Neural progenitor cell (in vitro differentiated cells): ENCODE results near the gene PIM2. TPM values are rescaled to one million over a fixed set of nuclear protein-coding genes. Genes with fewer than 3 reads are reported as not detected.

Experiments used
- DNase-seq: peaks from one replicate; pipeline ENCODE4 v3.0.0-alpha.2; 2016; ENCODE audit warnings: low spot score
- H2AFZ ChIP-seq: fragments of 200-600 bp; sonication (generic); replicated peaks from 2 replicates; pipeline ENCODE4 v1.6.1; 2016; ENCODE audit warnings: antibody characterized with exemption
- H3F3A ChIP-seq: fragments of 200-600 bp; sonication (generic); 2 replicates; pipeline ENCODE4 v1.6.1; 2016; ENCODE audit warnings: antibody characterized with exemption, low read depth
- H3K27ac ChIP-seq: fragments of 200-600 bp; sonication (generic); 2 replicates; pipeline ENCODE4 v1.5.1; 2016; ENCODE audit warnings: mild to moderate bottlenecking
- H3K27me3 ChIP-seq: fragments of 200-600 bp; sonication (generic); 2 replicates; pipeline ENCODE4 v1.6.1; 2016; ENCODE audit warnings: mild to moderate bottlenecking, moderate library complexity
- H3K36me3 ChIP-seq: fragments of 200-600 bp; sonication (generic); 2 replicates; pipeline ENCODE4 v1.5.1; 2016
- H3K4me1 ChIP-seq: fragments of 200-600 bp; sonication (generic); 2 replicates; pipeline ENCODE4 v1.6.1; 2016; ENCODE audit warnings: mixed run types
- H3K4me2 ChIP-seq: fragments of 200-600 bp; sonication (generic); 2 replicates; pipeline ENCODE4 v1.6.1; 2016
- H3K4me3 ChIP-seq: fragments of 200-600 bp; sonication (generic); 2 replicates; pipeline ENCODE4 v1.5.1; 2016
- H3K79me2 ChIP-seq: fragments of 200-600 bp; sonication (generic); 2 replicates; pipeline ENCODE4 v1.6.1; 2016; ENCODE audit warnings: low read depth
- H3K9ac ChIP-seq: fragments of 200-600 bp; sonication (generic); 2 replicates; pipeline ENCODE4 v1.6.1; 2016
- H3K9me3 ChIP-seq: fragments of 200-600 bp; sonication (generic); 2 replicates; pipeline ENCODE4 v1.5.1; 2016; ENCODE audit warnings: low read depth
- H4K20me1 ChIP-seq: fragments of 200-600 bp; sonication (generic); 2 replicates; pipeline ENCODE4 v1.6.1; 2016; ENCODE audit warnings: low read depth
- H3K27ac Mint-ChIP-seq: 3 replicates; pipeline ENCODE4 v1.8.0; 2021; ENCODE audit warnings: mixed read lengths
- H3K27me3 Mint-ChIP-seq: 2 replicates; pipeline ENCODE4 v1.8.0; 2022; ENCODE audit warnings: low read depth, mild to moderate bottlenecking, inconsistent platforms, moderate library complexity, mixed read lengths; ENCODE audit not compliant: insufficient read depth
- H3K36me3 Mint-ChIP-seq: 3 replicates; pipeline ENCODE4 v1.8.0; 2021; ENCODE audit warnings: mixed read lengths
- H3K4me1 Mint-ChIP-seq: 3 replicates; pipeline ENCODE4 v1.8.0; 2021; ENCODE audit warnings: mixed read lengths
- H3K4me3 Mint-ChIP-seq: 3 replicates; pipeline ENCODE4 v1.8.0; 2021; ENCODE audit warnings: mild to moderate bottlenecking, moderate library complexity, mixed read lengths
- H3K9me3 Mint-ChIP-seq: 3 replicates; pipeline ENCODE4 v1.8.0; 2020; ENCODE audit warnings: mixed read lengths
- EZH2 ChIP-seq: fragments of 200-600 bp; sonication (generic); IDR thresholded peaks from 2 replicates; pipeline ENCODE4 v1.6.1; 2017; ENCODE audit warnings: antibody characterized with exemption, mild to moderate bottlenecking, moderate library complexity
- EZH2phosphoT487 ChIP-seq: fragments of 200-600 bp; sonication (generic); IDR thresholded peaks from 2 replicates; pipeline ENCODE4 v1.6.1; 2017; ENCODE audit warnings: antibody characterized with exemption
- total RNA-seq: library from RNA; depleted of rRNA; stranded (reverse); fragments of >200 nt; gene quantifications from 2 replicates; pipeline ENCODE4 v1.2.3, GENCODE V29; 2015; ENCODE audit warnings: low replicate concordance
- TF ChIP-seq, protein P1 (sequence below): fragments of 200-600 bp; sonication (generic); IDR thresholded peaks from 2 replicates; pipeline ENCODE4 v1.5.1; 2017; ENCODE audit warnings: antibody characterized with exemption, mild to moderate bottlenecking

The PIM2 gene
- total RNA-seq, 1 donor from 2014 or later = 14.7 TPM

DNA sequence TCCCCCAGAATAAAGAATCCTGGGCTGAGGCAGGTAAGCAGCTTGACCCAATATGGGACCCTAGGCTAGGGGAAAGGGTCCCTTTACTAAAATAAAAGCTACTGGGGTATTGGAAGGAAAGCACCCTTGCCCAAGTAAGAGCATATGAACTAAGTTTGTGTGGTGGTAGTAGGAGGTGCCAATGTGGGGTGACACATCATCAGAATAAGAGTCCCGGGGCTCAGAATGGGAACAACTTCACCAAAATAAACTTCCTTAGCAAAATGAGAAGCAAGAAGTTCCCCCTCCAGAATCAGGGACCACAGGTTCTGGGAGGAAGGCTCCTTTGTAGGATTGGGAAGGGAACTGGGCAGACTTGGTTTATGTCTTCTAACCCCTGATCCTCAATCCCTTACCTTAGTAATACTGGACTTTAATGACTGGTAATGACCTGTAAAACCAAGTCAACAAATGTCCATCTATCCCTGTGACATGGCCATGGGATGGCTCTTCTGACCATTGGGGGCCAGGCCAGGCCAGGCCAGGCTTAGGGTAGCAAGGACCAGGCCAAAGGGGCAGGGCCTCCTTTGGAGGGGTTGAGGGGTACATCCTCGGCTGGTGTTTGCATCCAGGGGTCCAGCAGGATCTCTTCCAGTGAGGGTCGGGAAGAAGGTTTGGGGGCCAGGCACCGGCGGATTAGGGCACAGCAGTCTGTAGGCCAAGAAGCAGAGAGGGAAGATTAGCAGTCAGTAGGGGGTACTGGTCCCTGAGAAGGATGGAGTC is 5.0 kb downstream of the PIM2 start:
- Histone ChIP-seq H4K20me1 (peaks cover 5% of the 10 kb centered on the region), H3K27ac (no peak overlapping the region), H3K4me2 (no peak overlapping the region), H3K9ac (no peak overlapping the region), H3K36me3 (no peaks in the 10 kb centered on the region), H3K4me3 (no peak overlapping the region), H2AFZ (no peak overlapping the region), H3K79me2 (peaks cover 47% of the 10 kb centered on the region), H3F3A (peaks cover 20% of the 10 kb centered on the region), H3K9me3 (no peaks in the 10 kb centered on the region), H3K27me3 (no peaks in the 10 kb centered on the region), H3K4me1 (peaks cover 5% of the 10 kb centered on the region)
- no peak for TF ChIP-seq EZH2
- no peak for TF ChIP-seq EZH2phosphoT487
- no peak for DNase-seq
- peaks cover 4% of the 10 kb centered on the region for H3K27me3 Mint-ChIP-seq
- no peak overlapping the region for H3K4me3 Mint-ChIP-seq
- H3K36me3 Mint-ChIP-seq = no peaks in the 10 kb centered on the region
- no peak overlapping the region for H3K27ac Mint-ChIP-seq
- peaks cover 18% of the 10 kb centered on the region for H3K4me1 Mint-ChIP-seq
- H3K9me3 Mint-ChIP-seq = peaks cover 16% of the 10 kb centered on the region

DNA sequence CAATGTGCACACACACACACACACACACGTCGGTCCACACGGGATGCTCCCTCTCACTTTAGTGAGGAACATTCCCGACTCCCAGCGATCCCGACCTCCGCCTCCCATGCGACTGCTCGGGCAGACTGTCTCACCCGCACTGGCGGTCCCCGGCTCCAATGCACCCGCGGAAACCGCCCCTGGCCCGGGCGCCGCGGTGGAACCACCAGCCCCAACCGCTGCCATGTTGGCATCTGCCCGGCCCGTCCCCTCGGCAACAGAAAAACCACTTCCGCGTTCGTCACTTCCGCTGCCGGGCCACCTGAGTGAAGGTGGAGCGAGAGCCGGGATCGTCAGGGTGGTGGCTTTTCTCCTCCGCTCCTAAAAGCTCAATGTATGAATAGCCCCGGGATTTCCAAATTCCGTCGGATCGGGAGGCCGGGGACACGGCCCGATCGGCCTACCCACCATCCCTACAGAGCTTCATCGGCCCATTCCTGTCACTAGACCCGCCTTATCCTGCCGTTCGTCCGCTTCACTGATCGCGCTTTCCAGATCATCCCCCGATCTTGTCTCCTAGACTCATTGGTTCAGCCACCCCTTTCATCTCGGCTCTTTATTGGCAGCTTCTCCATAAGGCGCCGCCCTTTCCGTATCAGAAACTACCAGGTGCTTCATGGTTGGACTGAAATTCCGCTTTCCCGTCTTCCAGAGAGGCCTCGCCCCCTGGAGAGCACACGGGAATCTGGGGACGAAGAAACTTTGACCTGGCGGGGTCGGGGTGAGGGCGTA is 7.2 kb downstream of the PIM2 start, which contains the start of gene SLC35A2:
Gene SLC35A2 (minus strand): TSS at position 235 of the 771 bp plus-strand sequence. CDS start 10 bp downstream, at position 225.
- H3K4me1 Mint-ChIP-seq = peaks cover 8% of the 10 kb centered on the region
- H3K4me1 ChIP-seq = no peaks in the 10 kb centered on the region
- no peak for TF ChIP-seq EZH2
- TF ChIP-seq, protein P1, sequence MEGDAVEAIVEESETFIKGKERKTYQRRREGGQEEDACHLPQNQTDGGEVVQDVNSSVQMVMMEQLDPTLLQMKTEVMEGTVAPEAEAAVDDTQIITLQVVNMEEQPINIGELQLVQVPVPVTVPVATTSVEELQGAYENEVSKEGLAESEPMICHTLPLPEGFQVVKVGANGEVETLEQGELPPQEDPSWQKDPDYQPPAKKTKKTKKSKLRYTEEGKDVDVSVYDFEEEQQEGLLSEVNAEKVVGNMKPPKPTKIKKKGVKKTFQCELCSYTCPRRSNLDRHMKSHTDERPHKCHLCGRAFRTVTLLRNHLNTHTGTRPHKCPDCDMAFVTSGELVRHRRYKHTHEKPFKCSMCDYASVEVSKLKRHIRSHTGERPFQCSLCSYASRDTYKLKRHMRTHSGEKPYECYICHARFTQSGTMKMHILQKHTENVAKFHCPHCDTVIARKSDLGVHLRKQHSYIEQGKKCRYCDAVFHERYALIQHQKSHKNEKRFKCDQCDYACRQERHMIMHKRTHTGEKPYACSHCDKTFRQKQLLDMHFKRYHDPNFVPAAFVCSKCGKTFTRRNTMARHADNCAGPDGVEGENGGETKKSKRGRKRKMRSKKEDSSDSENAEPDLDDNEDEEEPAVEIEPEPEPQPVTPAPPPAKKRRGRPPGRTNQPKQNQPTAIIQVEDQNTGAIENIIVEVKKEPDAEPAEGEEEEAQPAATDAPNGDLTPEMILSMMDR = no peak
- no peak for TF ChIP-seq EZH2phosphoT487
- H3K27me3 Mint-ChIP-seq = peaks cover 4% of the 10 kb centered on the region
- no peaks in the 10 kb centered on the region for H4K20me1 ChIP-seq
- no peaks in the 10 kb centered on the region for H3K9me3 ChIP-seq
- H3K9ac ChIP-seq = peak within 1 kb of the TSS; percentile 38
- peak within 1 kb of the TSS; percentile 83 for H3K4me3 ChIP-seq
- no peaks in the 10 kb centered on the region for H3K36me3 ChIP-seq
- H3K36me3 Mint-ChIP-seq = no peaks in the 10 kb centered on the region
- peak within 1 kb of the TSS; percentile 89 for H3K4me3 Mint-ChIP-seq
- H3F3A ChIP-seq = peaks cover 14% of the 10 kb centered on the region
- no peaks in the 10 kb centered on the region for H3K27me3 ChIP-seq
- peak within 1 kb of the TSS; percentile 38 for H3K27ac ChIP-seq
- peak within 1 kb of the TSS; percentile 84 for H3K4me2 ChIP-seq
- peak within 1 kb of the TSS; percentile 96 for H2AFZ ChIP-seq
- DNase-seq = peak; percentile 86
- peaks cover 15% of the 10 kb centered on the region for H3K9me3 Mint-ChIP-seq
- peak within 1 kb of the TSS; percentile 88 for H3K27ac Mint-ChIP-seq
- H3K79me2 ChIP-seq = peaks cover 29% of the 10 kb centered on the region

DNA sequence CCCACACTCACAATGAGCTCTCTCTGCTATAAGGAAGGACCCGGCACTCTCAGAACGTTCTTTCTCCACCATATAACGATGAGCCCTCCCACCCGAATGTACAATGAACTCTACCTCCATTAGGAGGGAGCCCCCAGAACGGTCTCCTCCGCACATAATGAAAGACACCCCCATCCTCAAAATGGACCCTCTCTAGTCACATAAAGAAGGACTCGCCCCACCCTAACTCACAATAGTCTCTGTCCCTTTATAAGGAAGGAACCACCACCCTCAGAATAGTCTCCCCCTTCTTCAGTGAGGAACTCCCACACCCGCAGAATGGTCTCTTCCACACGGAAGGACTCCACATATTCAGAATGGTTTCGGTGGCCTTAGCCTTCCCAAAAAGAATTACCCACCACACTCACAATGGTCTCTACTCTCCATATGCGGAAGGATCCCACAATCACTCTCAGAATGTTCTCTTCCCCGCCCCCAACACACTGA is 7.9 kb downstream of the PIM2 start:
- peaks cover 15% of the 10 kb centered on the region for H3K9me3 Mint-ChIP-seq
- DNase-seq = no peak
- peaks cover 4% of the 10 kb centered on the region for H3K27me3 Mint-ChIP-seq
- H3K4me3 Mint-ChIP-seq = peak overlapping the region; percentile 89
- Histone ChIP-seq H4K20me1 (no peaks in the 10 kb centered on the region), H3K9ac (peak overlapping the region; percentile 38), H3K9me3 (no peaks in the 10 kb centered on the region), H3K79me2 (peaks cover 23% of the 10 kb centered on the region), H3K4me2 (peak overlapping the region; percentile 84), H3K27ac (no peak overlapping the region), H3K4me1 (no peaks in the 10 kb centered on the region), H3F3A (peaks cover 14% of the 10 kb centered on the region), H3K4me3 (peak overlapping the region; percentile 83), H2AFZ (no peak overlapping the region), H3K36me3 (no peaks in the 10 kb centered on the region), H3K27me3 (no peaks in the 10 kb centered on the region)
- H3K36me3 Mint-ChIP-seq = no peaks in the 10 kb centered on the region
- TF ChIP-seq EZH2 (no peak), EZH2phosphoT487 (no peak)
- TF ChIP-seq, protein P1 = no peak
- peaks cover 8% of the 10 kb centered on the region for H3K4me1 Mint-ChIP-seq
- H3K27ac Mint-ChIP-seq = peak overlapping the region; percentile 88
